T-helper 22 cell (primary cell): ENCODE data around the gene KDM6B.
A peak's percentile ranks its signal among the peaks of the same experiment; 100 is the strongest.
"Not testable (repeated sequence)": the region's sequence is repeated elsewhere in the genome, so short reads cannot be mapped to it uniquely, and the experiment has no call there.

Experiments used
- DNase-seq: peaks from one replicate; pipeline ENCODE4 v3.0.0-alpha.2; 2020; ENCODE audit warnings: low read depth

Gene KDM6B

DNA sequence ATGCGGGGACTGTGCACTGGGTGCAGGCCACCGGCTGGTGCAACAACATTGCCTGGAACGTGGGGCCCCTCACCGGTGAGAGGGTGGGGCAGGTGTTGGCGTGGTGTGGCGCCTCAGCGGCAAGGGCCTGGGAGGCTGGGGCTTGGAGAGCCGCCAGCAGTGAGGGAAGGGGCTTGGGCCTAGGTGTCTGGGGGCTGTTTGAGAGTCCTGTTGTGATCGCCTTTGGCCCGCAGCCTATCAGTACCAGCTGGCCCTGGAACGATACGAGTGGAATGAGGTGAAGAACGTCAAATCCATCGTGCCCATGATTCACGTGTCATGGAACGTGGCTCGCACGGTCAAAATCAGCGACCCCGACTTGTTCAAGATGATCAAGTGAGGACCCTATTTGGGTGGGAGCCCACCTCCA, 18.2 kb downstream of the KDM6B start:
- DNase-seq, result no peak

DNA sequence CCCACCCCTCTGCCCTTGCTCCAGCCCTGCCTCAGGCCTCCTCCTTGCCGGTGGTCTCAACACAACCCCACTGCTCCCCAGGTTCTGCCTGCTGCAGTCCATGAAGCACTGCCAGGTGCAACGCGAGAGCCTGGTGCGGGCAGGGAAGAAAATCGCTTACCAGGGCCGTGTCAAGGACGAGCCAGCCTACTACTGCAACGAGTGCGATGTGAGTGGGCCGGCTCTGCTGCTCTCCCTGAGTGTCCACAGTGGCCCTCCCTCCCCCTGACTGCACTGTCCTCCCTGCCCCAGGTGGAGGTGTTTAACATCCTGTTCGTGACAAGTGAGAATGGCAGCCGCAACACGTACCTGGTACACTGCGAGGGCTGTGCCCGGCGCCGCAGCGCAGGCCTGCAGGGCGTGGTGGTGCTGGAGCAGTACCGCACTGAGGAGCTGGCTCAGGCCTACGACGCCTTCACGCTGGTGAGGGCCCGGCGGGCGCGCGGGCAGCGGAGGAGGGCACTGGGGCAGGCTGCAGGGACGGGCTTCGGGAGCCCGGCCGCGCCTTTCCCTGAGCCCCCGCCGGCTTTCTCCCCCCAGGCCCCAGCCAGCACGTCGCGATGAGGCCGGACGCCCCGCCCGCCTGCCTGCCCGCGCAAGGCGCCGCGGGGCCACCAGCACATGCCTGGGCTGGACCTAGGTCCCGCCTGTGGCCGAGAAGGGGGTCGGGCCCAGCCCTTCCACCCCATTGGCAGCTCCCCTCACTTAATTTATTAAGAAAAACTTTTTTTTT, 19.1 kb downstream of the KDM6B start:
- no peak for DNase-seq

DNA sequence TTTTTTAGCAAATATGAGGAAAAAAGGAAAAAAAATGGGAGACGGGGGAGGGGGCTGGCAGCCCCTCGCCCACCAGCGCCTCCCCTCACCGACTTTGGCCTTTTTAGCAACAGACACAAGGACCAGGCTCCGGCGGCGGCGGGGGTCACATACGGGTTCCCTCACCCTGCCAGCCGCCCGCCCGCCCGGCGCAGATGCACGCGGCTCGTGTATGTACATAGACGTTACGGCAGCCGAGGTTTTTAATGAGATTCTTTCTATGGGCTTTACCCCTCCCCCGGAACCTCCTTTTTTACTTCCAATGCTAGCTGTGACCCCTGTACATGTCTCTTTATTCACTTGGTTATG, 19.6 kb downstream of the KDM6B start:
- DNase-seq, result no peak

DNA sequence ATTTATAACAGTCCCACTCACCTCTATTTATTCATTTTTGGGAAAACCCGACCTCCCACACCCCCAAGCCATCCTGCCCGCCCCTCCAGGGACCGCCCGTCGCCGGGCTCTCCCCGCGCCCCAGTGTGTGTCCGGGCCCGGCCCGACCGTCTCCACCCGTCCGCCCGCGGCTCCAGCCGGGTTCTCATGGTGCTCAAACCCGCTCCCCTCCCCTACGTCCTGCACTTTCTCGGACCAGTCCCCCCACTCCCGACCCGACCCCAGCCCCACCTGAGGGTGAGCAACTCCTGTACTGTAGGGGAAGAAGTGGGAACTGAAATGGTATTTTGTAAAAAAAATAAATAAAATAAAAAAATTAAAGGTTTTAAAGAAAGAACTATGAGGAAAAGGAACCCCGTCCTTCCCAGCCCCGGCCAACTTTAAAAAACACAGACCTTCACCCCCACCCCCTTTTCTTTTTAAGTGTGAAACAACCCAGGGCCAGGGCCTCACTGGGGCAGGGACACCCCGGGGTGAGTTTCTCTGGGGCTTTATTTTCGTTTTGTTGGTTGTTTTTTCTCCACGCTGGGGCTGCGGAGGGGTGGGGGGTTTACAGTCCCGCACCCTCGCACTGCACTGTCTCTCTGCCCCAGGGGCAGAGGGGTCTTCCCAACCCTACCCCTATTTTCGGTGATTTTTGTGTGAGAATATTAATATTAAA, 20.2 kb downstream of the KDM6B start:
- DNase-seq, result no peak

DNA sequence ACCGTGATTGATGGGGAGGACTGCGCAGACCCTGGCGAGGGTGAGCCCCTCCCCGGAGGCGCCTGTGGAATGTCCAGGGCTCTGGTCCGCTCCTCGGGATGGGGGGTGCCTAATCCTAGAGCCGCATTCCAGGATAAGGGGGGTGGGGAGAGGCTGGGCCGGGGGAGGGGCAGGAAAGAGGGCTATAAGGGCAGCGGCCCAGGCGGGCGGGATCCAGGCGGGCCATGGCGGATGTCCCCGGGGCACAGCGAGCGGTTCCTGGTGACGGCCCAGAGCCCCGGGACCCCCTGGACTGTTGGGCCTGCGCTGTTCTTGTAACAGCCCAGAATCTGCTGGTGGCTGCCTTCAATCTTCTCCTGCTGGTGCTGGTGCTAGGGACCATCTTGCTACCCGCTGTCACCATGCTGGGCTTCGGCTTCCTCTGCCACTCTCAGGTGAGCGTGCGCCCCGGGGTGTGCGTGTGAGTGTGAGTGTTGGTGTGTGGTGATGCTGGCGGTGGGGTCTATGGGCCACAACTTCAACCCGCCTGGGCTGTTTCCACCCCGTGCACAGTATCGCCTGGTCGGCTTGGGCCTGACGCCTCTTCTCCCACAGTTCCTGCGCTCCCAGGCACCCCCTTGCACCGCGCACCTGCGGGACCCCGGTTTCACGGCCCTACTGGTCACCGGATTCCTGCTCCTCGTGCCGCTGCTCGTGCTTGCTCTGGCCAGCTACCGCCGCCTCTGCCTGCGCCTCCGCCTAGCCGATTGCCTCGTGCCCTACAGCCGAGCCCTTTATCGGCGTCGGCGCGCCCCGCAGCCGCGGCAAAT, 21.0 kb downstream of the KDM6B start, which contains the start of gene TMEM88:
Gene TMEM88 (plus strand): TSS at position 216 of the 809 bp plus-strand sequence. CDS start 9 bp downstream, at position 225.
- DNase-seq, result no peak

DNA sequence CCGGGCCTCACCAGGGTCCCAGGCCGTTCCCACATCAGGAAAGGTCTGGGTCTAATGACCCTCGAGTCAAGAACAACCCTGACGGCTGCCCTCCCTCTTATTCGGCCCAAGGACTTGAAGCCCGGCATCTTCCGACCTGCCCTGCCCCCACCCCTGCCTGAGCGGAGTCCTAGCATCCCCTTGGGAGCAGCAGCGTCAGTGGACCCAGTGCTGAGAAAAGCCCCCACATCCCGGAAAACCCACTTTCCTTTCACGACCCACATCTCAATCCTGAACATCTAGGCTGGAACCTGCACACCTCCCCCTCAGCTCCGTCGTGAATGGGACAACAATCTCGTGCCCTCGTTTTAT, 21.6 kb downstream of the KDM6B start:
- DNase-seq, result no peak

DNA sequence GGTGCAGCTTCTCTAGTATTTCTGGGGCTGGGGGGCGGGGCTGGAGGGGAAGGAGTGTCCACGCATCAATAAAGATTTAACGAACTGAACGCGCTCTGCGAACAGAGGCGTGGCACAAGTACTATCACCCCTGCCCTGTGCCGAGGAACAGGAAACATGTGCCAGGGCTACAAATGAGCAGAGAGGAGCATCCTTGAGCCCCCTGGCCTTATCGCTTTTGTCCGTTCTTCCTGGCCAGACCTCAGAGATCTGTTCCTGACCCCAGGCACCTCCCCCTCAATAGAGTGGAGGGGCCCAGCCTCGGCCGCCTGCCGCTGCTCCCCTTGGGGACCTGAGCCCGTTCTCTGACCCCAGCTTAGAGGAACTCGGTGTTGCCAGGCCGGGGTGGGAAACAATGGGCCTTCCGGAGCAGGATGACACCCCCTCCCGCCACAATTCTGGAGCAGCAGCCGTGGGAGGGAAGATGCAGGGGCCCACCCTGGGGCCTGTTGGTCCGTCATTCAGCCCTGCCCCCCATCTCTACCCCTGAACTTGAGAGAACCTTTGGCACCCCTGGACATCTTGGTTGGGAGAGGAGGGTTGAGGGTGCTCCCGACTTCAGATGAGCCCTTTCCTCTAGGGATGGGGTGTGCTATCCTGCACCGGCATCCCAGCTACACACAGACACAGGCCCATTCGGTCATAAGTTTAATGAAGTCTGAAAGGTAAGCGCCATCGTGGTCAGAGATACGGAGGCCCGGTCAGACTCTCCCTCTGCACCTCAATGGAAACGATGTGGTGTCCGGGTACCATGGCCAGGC, 22.2 kb downstream of the KDM6B start:
- DNase-seq, result no peak

DNA sequence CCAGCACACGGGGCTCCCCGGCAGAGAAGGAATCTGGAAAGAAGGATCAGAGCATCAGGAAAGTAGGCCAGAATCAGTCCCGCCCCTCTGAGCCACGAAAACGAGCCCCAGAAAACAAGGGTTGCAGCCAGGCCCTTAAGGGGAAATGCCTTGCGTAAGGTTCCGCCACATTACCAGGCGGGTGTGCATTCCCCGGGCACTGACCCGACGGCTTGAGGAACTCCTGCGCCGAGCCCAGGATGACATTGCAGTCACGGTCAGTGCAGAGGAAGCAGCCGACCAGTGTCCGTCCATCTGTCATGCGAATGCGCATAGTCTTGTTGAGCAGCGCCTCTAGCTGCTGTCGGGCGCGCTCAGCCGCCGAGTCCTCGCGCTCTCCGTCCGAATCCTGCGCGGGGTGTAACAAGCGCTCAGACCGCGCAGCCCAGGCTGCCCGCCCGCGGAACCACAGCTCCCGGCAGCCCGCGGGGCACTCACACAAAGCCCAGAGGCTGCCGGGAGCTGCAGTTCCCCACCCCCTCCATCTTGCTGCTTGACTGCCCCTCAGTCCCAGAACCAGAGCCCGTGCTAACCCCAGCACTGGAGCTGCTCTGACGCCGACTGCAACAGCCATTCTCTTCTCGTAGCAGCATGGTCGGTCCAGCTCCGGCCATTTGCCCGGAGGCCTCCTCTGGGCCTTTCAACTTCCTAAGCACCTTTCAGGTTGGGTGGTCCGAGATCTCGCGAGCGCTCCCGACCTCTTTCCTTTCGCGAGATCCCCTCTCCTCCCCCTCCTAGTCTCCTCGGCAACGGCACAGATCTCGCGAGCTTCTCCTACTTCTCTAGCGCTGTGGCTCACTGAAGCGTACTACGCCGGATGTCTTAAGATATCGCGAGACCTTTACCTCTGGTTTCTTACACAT, 23.0 kb downstream of the KDM6B start, which contains the start of gene NAA38:
Gene NAA38 (minus strand): TSS at position 749 of the 902 bp plus-strand sequence. CDS start 96 bp downstream, at position 653.
- DNase-seq, result peak; percentile 95

DNA sequence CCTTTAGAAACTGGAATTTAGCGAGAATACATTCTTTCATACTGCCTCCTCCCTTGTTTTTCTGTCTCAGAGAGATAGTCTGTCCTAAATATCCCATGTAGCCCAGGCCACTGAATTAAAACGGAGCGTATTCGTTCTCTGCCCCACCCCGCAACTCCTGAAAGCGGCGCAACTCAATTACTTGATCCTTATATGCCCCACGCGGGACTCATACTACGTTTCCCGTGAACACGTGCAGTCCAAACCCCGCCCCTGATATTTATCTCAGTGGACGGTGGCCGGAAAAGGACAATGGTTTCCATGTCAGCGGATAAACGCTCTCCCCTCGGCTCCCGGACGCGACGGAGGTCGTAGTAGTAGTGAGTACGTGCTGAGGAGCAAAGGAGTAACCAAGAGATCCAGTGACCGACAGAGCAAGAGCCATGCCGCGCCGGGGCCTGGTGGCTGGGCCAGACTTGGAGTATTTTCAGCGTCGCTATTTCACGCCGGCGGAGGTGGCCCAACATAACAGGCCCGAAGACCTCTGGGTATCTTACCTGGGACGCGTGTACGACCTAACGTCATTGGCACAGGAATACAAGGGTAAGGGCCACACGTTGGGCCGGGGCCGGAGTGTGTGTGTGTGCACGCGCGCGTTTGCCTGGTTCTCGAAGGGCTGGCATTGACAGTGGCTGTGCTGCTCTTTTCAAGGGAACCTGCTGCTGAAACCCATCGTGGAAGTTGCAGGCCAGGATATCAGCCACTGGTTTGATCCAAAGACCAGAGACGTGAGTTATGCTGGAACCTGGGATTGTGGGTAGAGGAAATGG, 23.9 kb downstream of the KDM6B start, which contains the start of gene CYB5D1:
Gene CYB5D1 (plus strand): TSS at position 291 of the 809 bp plus-strand sequence. CDS start 132 bp downstream, at position 423.
- DNase-seq, result peak; percentile 81

DNA sequence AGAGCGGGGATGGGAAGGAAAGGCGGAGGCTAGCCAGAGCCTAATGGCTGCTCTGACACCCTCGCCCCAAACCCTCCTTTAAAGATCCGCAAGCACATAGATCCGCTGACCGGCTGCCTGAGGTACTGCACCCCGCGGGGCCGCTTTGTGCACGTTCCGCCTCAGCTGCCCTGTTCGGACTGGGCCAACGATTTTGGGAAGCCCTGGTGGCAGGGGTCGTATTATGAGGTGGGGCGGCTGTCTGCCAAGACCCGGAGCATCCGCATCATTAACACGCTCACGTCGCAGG, 24.4 kb downstream of the KDM6B start:
- DNase-seq, result no peak

DNA sequence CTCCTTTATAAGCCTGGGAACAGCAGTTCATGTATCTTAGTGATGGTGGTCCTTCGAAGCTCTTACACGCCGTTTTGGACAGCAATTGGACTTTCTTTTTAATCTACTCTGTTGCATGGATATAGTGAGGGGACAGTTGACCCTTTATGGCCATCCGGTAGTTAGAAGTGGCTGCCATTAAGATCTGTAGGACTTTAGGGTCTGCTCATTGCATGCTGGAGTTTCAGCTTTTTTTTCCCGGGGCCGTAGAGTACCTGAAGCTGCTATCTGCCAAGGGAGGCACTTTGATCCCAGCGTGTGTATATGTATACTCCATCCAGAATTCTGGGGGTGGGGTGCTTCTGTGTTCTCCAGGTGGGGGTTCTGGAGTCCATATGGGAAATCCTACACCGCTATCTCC, 25.0 kb downstream of the KDM6B start:
- DNase-seq, result no peak

DNA sequence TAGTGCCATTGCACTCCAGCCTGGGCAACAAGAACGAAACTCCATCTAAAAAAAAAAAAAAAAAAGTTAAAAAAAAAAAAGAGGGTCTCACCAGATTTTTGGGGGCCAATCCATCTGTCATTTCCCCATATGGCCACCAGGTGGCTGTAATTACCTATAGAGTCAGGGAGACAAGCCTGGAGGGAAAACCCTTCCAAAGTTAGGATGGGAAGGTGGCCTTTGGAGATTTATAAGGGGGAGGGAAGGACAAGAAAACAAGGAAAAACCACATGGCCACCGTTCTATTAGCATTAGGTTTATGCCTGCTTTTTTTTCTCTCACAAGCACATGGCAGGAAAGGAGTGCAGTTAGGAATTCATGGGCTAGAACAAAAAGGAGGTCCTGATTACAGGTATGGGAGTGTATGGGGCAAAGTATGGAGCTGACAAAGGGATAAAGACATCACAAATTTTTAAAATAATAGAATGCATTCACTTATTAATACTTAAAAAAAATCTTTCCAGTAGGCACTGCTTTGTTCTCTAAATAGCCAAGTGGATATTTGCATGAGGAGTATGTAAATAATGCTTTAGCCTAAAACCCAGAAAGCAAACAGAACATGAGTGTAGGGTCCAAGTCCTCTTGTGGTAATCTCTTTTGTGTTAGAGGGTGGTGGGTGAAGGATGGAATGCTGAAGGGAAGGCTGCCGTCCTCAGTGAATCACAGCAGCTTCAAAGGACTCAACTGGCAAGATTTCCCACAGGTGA, 28.8 kb downstream of the KDM6B start:
- peak; percentile 29 for DNase-seq

DNA sequence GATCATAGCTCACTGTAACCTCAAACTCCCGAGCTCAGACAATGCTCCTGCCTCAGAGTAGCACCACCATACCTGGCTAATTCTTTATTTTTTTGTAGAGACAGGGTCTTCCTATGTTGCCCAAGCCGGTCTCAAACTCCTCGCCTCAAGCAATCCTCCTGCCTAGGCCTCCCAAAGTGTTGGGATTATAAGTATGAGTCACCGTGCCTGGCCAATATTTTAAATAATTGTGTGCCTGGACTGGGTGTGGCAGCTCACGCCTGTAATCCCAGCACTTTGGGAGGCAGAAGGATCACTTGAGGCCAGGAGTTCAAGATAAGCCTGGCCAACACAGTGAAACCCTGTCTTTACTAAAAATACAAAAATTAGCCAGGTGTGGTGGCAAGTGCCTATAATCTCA, 30.4 kb downstream of the KDM6B start:
- not testable (repeated sequence) for DNase-seq

DNA sequence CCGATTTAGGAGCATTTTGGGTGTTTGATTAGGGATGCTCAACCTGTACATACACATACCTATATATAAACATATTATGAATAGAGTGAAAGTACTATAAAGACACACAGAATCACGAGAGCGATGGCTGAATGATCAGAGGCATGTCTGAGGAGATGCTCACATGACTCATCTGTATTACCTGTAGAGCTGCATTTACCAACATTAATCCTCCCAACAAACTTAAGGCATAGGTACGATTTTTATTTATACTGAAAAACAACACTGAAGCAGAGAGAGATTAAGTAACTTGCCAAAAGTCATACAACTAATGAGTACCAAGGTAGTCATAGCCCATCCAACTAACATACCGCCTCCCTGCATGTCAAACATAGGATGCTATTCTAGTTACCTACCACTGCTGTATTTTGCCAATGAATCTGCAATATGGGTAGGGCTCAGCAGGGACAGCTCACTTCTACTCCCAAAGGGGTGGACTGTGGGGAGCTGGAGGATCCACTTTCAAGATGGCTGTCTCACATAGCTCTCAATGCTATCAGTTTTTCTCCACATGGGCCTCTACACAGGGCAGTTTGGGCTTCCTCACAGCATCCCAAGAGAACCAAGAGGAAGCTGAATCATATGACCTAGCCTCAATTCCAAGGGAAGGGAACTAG, 31.1 kb downstream of the KDM6B start:
- no peak for DNase-seq

DNA sequence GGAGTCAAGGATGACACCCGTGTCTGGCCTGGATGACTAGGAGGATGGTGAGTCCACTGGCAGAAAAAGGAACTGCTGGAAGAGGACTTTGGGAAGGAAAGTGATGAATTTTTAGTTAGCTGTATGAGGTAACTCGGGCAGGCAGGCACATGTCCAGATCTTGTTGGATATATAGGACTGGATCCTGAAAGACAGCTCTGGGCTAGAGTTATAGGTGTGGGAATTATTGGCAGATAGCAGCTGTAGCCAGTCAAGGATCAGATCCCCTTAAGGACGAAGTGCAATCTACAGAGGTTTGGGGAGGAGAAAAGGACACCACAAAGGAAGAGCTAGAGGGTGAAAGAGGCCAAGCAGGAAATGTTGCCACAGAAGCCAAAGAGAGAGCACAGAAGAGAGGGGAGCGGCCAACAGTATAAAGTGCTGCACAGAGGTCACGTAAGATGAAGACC, 33.9 kb downstream of the KDM6B start:
- DNase-seq, result no peak

DNA sequence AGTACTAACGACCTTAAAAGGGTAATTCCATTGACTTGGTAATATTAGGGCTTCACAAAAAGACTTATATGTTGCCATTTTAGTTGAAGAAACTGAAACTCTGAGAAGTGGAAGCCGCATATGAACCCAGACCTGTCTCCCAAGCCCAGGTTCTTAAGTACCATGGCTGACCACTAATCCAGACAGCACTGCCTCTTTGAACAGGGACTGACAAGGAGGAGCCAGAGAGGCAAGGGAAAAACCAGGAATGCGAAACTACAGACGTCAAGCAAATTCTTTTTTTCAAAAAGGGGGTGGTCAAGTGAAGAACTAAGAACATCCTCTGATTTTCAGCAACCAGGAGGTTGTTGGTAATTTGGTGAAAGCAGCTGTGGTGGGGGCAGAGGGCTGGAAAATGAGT, 39.0 kb downstream of the KDM6B start:
- DNase-seq, result no peak

DNA sequence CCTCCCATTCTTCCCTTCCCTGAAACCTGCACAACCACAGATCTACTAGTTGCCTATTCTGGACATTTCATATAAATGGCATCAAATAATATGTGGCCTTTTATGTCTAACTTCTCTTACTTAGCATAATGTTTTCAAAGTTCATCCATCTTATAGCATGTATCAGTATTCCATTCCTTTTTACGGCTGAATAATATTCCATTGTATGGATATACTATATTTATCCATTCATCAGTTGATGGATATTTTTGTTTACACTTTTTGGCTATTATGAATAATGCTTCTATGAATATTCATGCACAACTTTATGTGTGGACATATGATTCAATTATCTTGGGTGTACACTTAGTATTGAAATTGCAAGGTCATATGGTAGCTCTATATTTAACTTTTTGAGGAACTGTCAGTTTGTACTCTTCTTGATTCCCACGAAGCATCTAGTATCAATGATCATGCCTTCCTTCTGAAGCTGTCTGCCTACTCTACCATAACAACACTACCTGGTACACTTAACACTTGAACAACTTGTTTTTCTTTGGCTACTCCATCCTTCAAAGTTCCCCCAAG, 41.9 kb downstream of the KDM6B start:
- DNase-seq, result no peak

DNA sequence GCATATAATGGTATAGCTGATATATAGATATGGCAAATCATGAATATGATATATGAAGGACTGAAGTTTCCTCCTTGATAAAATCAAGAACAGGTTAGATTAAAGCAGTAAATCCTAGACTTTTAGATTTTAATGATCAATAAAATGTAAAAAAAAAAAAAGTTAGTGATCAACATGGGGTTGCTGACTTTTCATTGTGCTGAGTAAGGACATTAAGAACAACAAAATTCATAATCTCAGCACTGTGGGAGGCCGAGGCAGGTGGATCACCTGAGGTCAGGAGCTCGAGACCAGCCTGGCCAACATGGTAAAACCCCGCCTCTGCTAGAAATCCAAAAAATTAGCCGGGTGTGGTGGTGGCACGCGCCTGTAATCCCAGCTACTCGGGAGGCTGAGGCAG, 44.2 kb downstream of the KDM6B start:
- no peak for DNase-seq
